ENCODE data around the gene EIF4E1B. TPM values are rescaled to one million over a fixed set of nuclear protein-coding genes. Genes with fewer than 3 reads are reported as not detected.

EIF4E1B gene
- total and polyA plus RNA-seq, 7 donors = 0.04 to 0.62 TPM; not detected in 5

GRCh38 chr5:176625966-176626875 is 4.3 kb upstream of the EIF4E1B start:
- Histone ChIP-seq H3K27ac (no peak overlapping the region), H3K27me3 (ENCODE audit: insufficient read depth in 3 of 3, low read length in 2 of 3) (peaks cover 0 to 28% (median 9%) of the 10 kb centered on the region in 3 donors), H3K4me3 (no peak overlapping the region), H3K4me1 (peaks cover 13% of the 10 kb centered on the region), H3K36me3 (ENCODE audit: insufficient read depth in 1 of 2, low read depth in 1 of 2) (no peaks in the 10 kb centered on the region), H3K9me3 (no peaks in the 10 kb centered on the region)
- intact Hi-C loops (cut with DNase I) = no loop called here
- no peak for ATAC-seq
- TF ChIP-seq CTCF (IDR thresholded peaks at IDR 0.05) = no peak
- no peak for DNase-seq
- 46 to 71% (median 51%) methylated on average over 24 to 25 of the region's 25 CpGs for WGBS, 3 donors

- H3K36me3 ChIP-seq (ENCODE audit: insufficient read depth in 1 of 2, low read depth in 1 of 2) = no peaks in the 10 kb centered on the region
These were observed 3.6 kb upstream of the EIF4E1B start for GRCh38 chr5:176626876-176627236.

GRCh38 chr5:176627582-176627981 is 2.9 kb upstream of the EIF4E1B start:
- H3K36me3 ChIP-seq (ENCODE audit: insufficient read depth in 1 of 2, low read depth in 1 of 2) = no peaks in the 10 kb centered on the region
- no peak for TF ChIP-seq CTCF (IDR thresholded peaks at IDR 0.05)
- WGBS, 3 donors = 67 to 89% (median 82%) methylated on average over 5 of the region's 5 CpGs
- intact Hi-C loops (cut with DNase I) = no loop called here
- H3K27me3 ChIP-seq (ENCODE audit: insufficient read depth in 3 of 3, low read length in 2 of 3) = peaks cover 0 to 29% (median 9%) of the 10 kb centered on the region in 3 donors
- no peak overlapping the region for H3K4me3 ChIP-seq
- ATAC-seq (no peak), DNase-seq (no peak)
- no peak overlapping the region for H3K27ac ChIP-seq
- no peaks in the 10 kb centered on the region for H3K9me3 ChIP-seq
- peaks cover 7% of the 10 kb centered on the region for H3K4me1 ChIP-seq

More at GRCh38 chr5:176626876-176627236, 3.6 kb upstream of the EIF4E1B start:
- no peak for TF ChIP-seq CTCF (IDR thresholded peaks at IDR 0.05)
- H3K27ac ChIP-seq = no peak overlapping the region
- intact Hi-C loops (cut with DNase I) = no loop called here
- 53 to 79% (median 67%) methylated on average over 7 of the region's 7 CpGs for WGBS, 3 donors
- H3K27me3 ChIP-seq (ENCODE audit: insufficient read depth in 3 of 3, low read length in 2 of 3) = peaks cover 0 to 29% (median 9%) of the 10 kb centered on the region in 3 donors
- DNase-seq (no peak), ATAC-seq (no peak)
- peaks cover 9% of the 10 kb centered on the region for H3K4me1 ChIP-seq
- no peak overlapping the region for H3K4me3 ChIP-seq
- no peaks in the 10 kb centered on the region for H3K9me3 ChIP-seq

- intact Hi-C loops (cut with DNase I) = no loop called here
- Histone ChIP-seq H3K9me3 (no peaks in the 10 kb centered on the region), H3K36me3 (ENCODE audit: insufficient read depth in 1 of 2, low read depth in 1 of 2) (no peaks in the 10 kb centered on the region), H3K4me1 (peaks cover 7% of the 10 kb centered on the region), H3K27me3 (ENCODE audit: insufficient read depth in 3 of 3, low read length in 2 of 3) (peaks cover 0 to 30% (median 9%) of the 10 kb centered on the region in 3 donors), H3K4me3 (no peak overlapping the region), H3K27ac (no peak overlapping the region)
- no peak for DNase-seq
- TF ChIP-seq CTCF (IDR thresholded peaks at IDR 0.05) = no peak
- 52 to 67% (median 60%) methylated on average over 13 of the region's 13 CpGs for WGBS, 3 donors
- ATAC-seq = no peak
These were observed 1.9 kb upstream of the EIF4E1B start for GRCh38 chr5:176628406-176629228.

Measured in psoas muscle (tissue), 8 donors.